ACHN (cell line): Measurements from ENCODE around the gene PSD4.
A peak's percentile ranks its signal among the peaks of the same experiment; 100 is the strongest.

Experiments
- DNase-seq: peaks from one replicate; pipeline ENCODE4 v3.0.0-alpha.2; 2015
- in situ Hi-C: cut with HindIII; loops from 2 replicates; pipeline ENCODE4 v1.10.0; 2017; ENCODE audit warnings: low sequenced_read_pairs, low pct_ligation_motif_present, low pct_unique_long_range_greater_than_20kb

Gene PSD4

DNA sequence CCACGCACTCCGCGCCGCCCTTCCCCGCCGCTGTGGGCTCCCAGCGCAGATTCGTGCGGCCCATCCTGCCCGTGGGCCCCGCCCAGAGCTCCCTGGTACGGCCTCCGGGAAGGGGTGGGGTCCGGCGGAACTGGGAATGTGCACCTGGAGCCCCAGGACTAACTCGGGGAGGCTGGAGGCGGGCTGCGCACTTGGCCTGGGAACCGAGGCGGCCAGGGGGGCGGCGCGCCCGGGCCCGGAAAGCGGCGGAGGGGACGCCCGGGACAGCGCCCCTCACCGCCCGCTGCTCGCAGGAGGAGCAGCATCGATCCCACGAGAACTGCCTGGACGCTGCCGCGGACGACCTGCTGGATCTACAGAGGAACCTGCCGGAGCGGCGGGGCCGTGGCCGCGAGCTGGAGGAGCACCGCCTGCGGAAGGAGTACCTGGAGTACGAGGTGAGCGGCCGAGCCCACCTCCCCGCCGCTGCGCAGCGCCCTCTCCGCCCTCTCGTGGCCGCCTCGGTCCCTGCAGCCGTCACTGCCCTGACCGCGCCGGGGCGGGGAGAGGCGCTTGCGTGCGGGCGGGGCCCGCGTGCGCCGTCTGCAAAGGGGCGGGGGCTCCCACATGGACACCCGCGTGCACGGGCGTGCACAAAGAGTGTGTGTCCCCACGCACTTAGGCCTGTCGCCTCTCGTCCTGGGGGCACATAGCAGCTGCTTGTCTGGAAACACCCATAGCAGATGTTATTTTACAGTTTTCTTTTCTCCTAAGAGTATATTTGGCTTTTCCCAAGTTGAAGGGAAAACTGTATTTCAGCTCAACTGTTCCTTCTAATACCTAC is 25.2 kb downstream of the PSD4 start:
- in situ Hi-C loops, result no loop called here
- peak; percentile 86 for DNase-seq

DNA sequence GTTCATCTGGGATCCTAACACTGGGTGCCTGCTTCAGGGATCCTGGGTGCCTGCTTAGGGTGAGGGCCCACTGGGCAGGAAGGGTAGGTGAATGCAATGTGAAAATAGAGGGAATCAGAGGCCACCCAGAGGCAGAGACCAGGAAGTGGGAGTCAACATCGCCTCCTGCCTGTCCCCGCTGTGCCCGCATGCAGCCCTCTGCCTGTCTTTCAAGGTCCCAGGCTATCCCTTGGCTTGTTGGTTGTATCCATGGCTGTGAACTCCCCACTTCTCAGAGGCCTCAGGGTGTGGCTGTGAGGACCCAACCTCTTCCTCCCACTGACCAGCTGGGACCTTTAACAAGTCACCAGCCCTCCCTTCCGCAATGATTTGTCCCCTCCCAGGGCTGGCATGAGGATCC is 26.5 kb downstream of the PSD4 start:
- no peak for DNase-seq
- in situ Hi-C loops, result no loop called here

DNA sequence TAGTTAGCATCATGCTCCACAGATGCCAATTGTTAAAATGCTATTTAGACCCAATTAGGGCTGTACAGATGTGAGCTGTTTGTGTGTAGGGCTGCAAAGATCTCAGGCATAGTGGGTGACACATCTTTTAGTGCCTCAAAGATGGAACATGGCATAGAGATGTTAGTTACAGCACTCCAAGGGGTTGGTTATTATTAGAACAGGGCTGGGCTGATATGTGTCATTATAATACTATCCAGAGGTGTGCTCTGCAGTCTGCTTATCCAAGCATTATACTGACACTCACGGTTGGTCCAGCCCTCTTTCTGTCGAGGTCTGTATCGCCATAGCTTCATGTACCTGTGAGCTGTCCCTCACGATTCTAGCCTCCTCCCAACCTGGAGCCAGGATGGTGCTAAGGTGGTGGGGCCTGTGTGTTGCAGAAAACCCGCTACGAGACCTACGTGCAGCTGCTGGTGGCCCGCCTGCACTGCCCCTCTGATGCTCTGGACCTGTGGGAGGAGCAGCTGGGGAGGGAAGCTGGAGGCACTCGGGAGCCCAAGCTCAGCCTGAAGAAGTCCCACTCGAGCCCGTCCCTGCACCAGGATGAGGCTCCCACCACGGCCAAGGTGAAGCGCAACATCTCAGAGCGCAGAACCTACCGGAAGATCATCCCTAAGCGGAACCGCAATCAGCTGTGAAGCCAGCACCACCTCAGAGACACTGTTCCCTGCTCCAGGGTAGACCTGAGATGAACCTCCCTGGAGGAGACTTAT is 27.1 kb downstream of the PSD4 start:
- no peak for DNase-seq
- in situ Hi-C loops, result no loop called here

DNA sequence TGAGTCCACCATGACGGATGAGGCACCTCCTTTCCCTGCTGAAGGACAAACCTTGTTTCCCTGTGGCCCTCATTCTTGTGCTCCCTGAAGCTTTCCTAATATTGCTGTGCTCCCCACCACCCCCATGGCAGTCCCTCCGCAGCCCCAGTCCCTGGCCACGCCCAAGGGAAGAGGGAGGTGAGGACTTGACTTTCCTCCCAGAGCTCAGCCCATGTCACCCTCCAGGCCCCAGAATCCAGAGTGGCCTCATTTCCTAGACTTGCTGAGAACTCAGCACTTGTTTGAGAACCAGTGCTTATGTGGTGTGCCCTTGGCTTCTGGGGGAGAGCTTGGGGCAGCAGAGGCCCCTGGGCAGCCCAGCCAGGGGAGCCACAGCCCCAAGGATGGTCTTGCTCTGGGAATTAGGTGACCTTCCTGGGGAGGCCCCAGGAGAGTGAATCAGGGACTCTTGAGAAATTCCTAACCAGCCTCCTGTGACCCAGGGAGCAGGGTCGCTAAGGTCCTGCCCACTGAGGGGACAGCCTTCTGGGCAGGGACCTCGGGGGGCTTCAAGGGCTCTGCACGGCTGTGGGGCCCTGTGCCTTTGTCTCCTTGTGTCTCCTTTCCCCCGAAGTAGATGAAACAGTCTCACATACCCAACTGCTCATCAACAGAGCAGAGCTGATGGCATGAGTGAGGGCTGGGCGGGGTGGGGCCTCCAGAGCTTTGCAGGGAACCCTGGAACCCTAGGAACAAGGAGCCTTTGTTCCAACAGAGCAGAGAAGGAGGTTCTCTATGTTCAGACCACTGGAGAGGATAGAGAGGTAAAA is 27.9 kb downstream of the PSD4 start:
- DNase-seq, result no peak
- in situ Hi-C loops, result no loop called here

DNA sequence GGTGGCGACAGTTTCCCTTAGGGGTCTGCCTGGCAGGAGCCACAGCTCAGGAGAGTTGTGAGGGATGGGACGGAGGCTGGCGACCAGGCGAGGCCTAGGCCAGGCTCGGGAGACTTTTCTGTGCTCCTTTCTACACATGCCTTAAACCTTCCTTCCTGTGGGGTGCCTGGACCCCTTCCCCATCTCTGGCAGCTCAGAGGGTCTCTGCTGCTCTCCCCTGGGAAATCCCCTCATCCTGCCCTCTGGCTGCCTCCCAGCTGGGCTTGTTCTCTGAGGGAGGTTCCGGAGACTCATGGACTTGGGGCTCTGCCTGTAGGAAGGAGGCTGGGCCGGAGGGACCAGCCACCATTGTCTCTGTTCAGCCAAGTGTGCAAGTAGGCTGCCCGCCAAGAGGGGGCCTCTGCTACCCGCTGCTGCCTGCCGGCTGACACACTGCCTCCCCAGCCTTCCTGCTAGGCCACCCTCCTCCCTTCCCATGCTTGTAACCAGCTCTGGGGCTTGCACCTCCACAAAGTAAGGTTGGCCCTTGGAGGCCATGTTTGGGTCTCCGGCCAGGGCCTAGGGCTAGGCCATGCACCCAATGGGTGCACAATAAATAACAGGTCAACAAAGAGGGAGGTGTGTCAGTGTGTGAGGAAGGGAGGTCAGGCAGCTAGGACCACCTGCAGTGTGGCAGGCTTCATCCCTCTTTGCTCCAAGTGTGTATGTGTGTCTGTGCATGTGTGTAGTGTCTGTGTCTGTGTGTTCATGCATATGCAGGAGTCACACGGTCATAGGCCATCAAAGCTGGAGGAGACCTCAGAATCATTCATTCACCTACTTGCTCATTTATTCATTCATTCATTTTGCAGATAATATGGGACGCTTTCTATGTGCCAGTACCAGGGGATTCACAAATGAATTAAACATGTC is 28.8 kb downstream of the PSD4 start:
- DNase-seq, result no peak
- in situ Hi-C loops, result no loop called here

DNA sequence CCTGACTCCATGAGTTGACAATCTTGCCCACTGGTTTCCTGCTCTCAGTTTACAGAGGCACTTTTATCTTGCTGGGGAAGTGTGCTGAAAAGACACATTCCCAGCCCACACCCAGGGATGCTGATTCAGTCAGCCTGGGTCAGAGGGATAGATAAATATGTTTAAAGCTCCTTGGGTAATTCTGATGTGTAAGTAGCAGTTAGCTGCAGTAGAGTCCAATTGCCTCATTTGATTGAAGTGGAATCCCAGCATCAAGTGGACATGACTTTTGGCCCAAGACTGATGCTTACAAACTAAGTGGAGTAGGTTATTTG is 29.4 kb downstream of the PSD4 start:
- DNase-seq, result no peak
- in situ Hi-C loops, result no loop called here

DNA sequence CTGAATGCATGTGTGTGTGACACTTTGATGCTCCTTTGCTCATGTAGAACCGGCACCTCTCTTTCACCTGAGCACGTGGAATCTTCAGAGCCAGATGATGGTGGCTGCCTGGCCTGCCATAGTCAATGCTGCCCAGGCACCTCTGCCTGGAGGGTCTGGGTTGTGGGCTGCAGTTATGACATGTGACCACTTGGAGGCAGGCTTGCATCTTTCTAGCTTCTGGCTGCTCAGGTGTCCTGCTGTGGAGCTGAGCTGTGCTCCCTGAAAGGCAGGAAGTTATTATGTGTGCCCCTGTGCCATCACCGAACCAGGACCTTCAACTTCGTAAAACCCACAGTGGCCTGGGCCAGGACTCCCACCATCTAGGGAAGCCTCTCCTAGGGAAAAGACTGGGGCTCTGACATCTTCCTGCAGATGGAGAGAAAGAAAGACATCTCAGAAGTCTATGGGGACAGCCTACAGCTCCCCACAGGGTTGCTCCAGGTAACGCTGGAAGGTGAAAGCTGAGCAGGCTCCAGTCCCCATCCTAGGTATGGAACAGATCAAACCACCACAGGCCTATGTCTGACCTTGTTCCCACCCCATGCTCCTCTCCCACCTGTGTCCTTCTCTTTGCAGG is 30.2 kb downstream of the PSD4 start:
- DNase-seq, result peak; percentile 82
- in situ Hi-C loops, result no loop called here

DNA sequence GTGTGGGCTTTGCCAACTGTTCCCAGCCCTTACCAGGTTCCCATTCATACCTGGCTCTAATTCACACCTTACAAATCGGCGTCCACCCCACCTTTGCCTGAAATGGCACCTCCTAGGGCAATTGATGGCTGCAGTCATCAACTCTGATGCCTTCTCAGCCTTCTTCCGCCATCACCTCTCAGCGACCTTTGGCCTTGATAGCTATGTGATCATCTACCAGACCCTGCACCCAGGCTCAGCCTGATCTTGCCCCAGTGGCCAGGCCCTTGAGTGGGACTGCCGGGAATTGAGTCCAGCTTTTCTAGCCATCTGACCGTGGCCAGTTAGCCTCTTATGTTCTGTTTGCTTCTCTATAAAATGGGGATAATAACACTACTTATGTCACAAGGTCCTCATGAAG is 32.5 kb downstream of the PSD4 start:
- in situ Hi-C loops, result no loop called here
- no peak for DNase-seq

DNA sequence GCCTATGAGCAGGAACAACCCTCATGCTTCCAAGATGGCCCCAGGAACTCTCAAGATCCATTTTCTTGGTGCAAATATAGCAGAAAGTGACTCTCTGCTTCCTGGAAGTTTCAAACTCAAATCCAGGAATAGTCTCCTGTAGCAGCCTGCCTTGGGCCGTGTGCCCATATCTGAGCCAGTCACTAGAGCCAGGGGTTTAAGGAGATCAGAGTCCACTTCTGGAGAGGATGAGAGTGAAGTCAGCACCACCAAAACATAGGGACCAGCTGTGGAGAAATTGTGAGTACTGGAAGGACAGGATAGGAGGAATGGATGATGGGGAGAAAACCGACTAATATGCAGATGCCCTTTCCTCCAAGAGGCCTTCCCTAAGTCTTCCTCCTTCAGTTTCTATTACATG is 33.2 kb downstream of the PSD4 start:
- no peak for DNase-seq
- in situ Hi-C loops, result no loop called here

DNA sequence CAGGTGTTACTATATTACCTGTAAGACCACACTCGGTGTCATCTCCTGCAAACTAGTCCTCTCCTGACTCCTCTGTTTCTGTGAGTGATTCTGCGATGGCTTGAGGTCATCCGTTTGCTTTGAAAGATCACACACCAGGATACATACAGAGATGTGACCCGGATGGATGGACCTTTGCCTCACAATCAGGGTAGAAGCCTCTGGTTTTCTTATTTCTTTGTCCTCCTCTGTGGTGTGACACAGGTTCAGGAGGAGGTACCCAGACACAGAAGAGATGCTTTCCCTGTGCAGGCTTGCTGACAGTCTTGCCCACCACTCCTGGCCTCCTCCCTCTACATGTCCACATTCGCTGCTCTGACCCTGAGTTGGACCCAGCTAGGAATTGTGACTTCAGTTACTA is 34.6 kb downstream of the PSD4 start:
- no peak for DNase-seq
- in situ Hi-C loops, result no loop called here

DNA sequence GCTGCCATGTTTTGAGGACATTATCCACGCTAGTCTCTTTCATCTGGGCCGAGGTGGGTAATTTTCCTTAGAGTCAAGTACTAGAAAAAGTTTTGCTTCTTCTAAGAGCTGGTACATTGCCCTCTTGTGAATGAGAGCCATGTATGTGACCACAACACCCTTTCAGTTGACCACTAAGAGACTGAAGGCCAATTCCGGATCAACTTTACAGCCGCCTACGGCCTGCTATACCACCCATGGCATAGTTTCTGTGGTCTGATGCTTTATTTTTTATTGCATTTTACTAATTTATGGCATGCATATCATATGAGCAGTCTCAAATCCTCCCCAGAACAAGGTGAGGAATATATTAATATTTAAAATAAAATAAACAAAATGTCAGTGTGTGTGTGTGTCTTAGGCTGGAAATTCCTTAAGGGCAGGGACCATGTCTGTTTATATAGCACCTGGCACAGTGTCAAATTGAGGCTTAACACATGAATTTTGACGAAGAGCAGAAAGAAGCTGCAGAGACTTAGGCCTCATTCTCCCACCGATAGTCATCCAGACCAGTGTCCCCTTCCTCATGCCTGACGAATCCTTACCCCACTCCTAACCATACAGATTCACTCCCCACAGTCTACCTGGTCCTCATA is 35.4 kb downstream of the PSD4 start:
- in situ Hi-C loops, result no loop called here
- DNase-seq, result peak; percentile 70

DNA sequence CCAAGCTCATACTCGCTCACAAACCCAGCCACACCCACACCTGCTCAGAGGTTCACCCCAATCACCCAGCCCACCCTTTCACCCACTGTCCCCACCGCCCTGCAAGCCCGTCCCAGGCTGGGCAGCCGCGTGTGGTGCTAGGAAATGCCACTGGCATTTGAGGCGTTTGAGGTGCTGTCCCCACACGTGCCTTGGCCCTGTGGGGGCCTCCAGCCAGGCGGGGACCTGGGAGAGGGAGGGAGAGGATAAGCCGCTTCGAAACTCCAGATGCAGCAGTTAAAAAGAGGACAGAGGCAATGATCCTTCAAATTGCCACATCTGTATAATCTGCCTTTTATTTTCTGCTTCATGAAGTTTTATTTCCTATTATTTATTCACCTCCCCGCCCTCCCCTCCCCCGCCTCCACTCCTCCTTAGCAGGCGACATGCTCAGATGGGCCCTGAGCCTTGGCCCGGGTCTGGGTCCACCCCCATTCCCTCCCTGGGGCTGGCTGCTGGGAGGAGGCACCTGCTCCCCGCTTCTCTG is 35.9 kb downstream of the PSD4 start:
- DNase-seq, result no peak
- in situ Hi-C loops, result no loop called here

DNA sequence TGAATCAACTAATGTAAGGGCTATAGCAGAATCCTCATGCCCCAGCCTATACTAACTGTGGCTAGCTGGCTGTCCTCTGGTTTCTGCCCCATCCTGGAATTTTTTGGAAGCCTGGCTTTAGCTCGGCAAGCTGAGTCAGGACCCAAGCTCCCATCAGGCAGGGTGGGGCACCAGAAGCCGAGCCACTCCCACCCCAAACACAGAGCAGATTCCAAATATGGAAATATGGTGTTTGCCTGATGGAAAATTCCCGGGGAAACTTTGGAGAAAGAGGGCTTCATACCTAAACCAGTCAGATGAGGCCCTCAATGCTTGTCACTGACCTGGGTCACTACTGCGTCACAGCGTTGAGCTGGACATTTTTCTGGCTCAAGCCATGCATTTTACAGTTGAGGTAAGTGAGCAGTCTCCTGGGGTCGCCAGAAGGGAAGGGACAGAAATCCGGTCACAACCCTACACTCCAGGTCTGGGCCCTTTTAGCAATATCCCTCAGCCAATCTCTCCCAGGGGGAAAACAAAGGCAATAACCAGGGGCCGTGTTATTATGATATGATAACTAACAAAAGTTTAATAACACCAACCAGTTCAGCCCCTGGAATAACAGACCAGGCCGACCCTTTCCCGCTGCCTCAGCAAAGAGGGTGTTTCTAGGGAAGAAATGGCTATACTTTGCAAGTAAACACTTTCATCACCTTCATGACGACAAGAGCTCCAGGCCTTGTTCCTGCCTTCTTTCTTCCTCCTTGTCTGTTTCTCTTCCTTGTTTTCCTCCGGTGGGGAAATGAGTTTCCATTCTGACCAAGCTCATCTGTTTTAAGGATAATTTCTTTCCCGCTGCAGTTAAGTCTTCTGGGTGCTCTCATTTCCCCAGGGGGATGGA is 37.7 kb downstream of the PSD4 start:
- in situ Hi-C loops, result no loop called here
- no peak for DNase-seq

DNA sequence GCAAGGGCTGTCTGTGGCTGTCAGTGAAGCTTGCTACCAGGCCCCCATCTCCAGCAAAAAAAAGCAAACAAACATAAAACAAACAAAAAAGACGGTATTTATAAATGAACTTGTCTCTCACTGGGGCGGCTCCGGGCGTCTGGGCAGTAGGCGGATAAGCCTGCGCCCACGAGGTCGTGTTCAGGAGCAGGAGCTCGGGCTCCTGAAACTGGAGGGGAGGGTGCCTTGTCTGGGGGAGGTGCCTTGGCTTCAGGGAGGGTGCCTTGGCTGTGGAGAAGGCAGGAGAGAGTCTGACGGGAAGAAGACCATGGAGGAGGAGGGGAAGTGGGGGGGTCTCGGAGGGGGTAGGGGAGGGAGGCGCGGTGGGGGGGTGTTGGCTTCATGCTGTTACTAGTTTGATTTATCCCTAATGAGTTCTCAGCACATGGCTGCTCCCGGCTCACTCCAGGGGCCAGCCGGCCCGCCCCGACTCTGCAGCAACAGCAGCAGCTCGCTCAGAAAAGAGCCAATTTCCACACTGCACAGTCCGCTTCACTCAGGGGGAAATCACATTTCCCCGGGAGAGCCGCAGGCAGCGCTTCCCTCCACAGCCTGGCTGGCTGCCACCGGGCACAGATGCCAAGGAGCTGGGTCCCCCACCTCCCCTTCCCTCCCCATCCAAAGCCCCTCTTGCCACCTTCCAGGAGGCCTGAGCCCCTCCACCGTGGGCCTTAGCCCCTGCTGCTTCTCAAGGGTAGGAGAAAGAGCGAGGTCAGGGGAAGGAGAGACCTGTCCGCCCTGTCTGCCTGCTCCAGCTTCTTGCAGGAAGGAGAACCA is 38.7 kb downstream of the PSD4 start:
- in situ Hi-C loops, result no loop called here
- no peak for DNase-seq

DNA sequence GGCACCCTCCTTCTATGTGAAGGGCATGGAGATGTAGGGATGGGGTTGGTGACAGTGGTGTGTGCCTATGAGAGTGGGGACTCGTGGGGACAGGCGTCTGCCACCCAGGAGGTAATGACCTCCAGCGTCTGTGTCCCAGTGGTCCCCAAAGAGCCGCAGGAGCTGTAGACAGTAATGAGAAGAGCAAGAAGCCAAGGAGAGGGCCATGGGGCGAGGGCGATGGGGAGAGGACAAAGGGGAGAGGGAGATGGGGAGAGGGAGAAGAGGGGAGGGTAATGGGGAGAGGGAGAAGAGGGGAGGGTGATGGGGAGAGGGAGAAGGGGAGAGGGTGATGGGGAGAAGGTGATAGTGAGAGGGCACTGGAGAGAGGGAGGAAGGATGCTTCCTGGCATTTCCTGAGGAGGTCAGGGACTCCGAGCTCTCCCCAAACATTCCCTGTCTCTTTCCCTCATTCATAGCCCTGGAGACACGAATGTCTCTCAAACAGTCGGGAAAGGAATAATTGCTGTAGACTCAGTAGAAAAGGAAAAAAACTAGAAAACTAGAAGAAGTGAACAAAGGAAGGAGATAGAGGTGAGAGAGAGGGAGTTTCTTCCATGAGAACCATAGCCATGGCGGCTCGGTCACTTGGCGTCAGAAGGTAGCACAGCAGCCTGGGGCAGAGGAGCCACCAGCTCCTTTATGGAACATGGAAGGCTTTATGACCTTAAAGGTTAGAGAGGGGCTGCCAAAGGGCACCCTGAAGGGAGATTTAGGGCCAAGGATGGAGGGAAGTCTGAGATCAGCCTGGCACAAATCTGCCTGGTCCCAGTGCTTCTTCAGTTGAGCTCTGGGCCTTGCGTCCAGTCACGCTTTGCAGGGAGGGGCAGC is 39.5 kb downstream of the PSD4 start:
- DNase-seq, result no peak
- in situ Hi-C loops, result no loop called here
